Progenitor cell of endocrine pancreas (in vitro differentiated cells): Measurements from ENCODE around the gene SLC4A1. TPM values are rescaled to one million over a fixed set of nuclear protein-coding genes. Genes with fewer than 3 reads are reported as not detected.
A peak's percentile ranks its signal among the peaks of the same experiment; 100 is the strongest.

Source experiments
- DNase-seq: peaks from one replicate; pipeline ENCODE4 v3.0.0; 2021; ENCODE audit warnings: low spot score; ENCODE audit not compliant: unreplicated experiment
- H3K27ac Mint-ChIP-seq: 2 replicates; pipeline ENCODE4 v1.8.0; 2021; ENCODE audit warnings: mild to moderate bottlenecking, moderate library complexity, mixed read lengths
- H3K27me3 Mint-ChIP-seq: 2 replicates; pipeline ENCODE4 v1.8.0; 2021; ENCODE audit warnings: mixed read lengths
- H3K36me3 Mint-ChIP-seq: 2 replicates; pipeline ENCODE4 v1.8.0; 2022; ENCODE audit warnings: mixed read lengths; ENCODE audit not compliant: insufficient read depth
- H3K4me1 Mint-ChIP-seq: 2 replicates; pipeline ENCODE4 v1.8.0; 2021; ENCODE audit warnings: low read depth, mixed read lengths
- H3K4me3 Mint-ChIP-seq: 2 replicates; pipeline ENCODE4 v1.8.0; 2021; ENCODE audit warnings: low read depth, mild to moderate bottlenecking, moderate library complexity, mixed read lengths
- H3K9me3 Mint-ChIP-seq: 2 replicates; pipeline ENCODE4 v1.8.0; 2021; ENCODE audit warnings: low read depth, mixed read lengths
- CTCF ChIP-seq: fragments of 200-600 bp; sonication (generic); IDR thresholded peaks from one replicate; pipeline ENCODE4 v1.5.0; 2021; ENCODE audit warnings: antibody characterized with exemption, mild to moderate bottlenecking; ENCODE audit not compliant: unreplicated experiment
- long read RNA-seq: library from polyadenylated mRNA; unstranded; transcript quantifications from one replicate; pipeline ENCODE4 v2.0.0, GENCODE V29; 2020
- total RNA-seq: library from RNA; stranded (reverse); gene quantifications from 2 replicates; pipeline ENCODE4 v1.2.1, GENCODE V29; 2021

The SLC4A1 gene
- total RNA-seq = not detected in 2 replicates
- long read RNA-seq = 0 reads

GRCh38 chr17:44267818-44268490 lies at the start of gene SLC4A1:
Gene SLC4A1 (minus strand): TSS chr17:44268135. CDS start chr17:44262866, 5,269 bp downstream.
- no peak within 1 kb of the TSS for H3K4me3 Mint-ChIP-seq
- peaks cover 4% of the 10 kb centered on the region for H3K4me1 Mint-ChIP-seq
- H3K36me3 Mint-ChIP-seq = no peaks in the 10 kb centered on the region
- H3K27me3 Mint-ChIP-seq = peaks cover 21% of the 10 kb centered on the region
- peak within 1 kb of the TSS; percentile 4 for H3K27ac Mint-ChIP-seq
- no peaks in the 10 kb centered on the region for H3K9me3 Mint-ChIP-seq
- DNase-seq = no peak
- no peak for TF ChIP-seq CTCF

GRCh38 chr17:44317545-44317944 lies 49.6 kb upstream of the SLC4A1 start:
- Mint-ChIP-seq H3K9me3 (no peaks in the 10 kb centered on the region), H3K27me3 (peaks cover 49% of the 10 kb centered on the region), H3K36me3 (peaks cover 3% of the 10 kb centered on the region), H3K27ac (peak overlapping the region; percentile 51), H3K4me3 (no peak overlapping the region), H3K4me1 (peaks cover 9% of the 10 kb centered on the region)
- TF ChIP-seq CTCF = no peak
- no peak for DNase-seq

- Mint-ChIP-seq H3K27me3 (peaks cover 58% of the 10 kb centered on the region), H3K4me1 (peaks cover 9% of the 10 kb centered on the region), H3K36me3 (peaks cover 3% of the 10 kb centered on the region), H3K27ac (no peak overlapping the region), H3K4me3 (peak overlapping the region; percentile 55), H3K9me3 (no peaks in the 10 kb centered on the region)
- DNase-seq = no peak
- no peak for TF ChIP-seq CTCF
Measured at GRCh38 chr17:44315760-44316731, 48.1 kb upstream of the SLC4A1 start.

- no peak for TF ChIP-seq CTCF
- H3K4me1 Mint-ChIP-seq = peaks cover 9% of the 10 kb centered on the region
- DNase-seq = no peak
- H3K27ac Mint-ChIP-seq = no peak overlapping the region
- peaks cover 3% of the 10 kb centered on the region for H3K36me3 Mint-ChIP-seq
- H3K27me3 Mint-ChIP-seq = peaks cover 64% of the 10 kb centered on the region
- no peaks in the 10 kb centered on the region for H3K9me3 Mint-ChIP-seq
- peak overlapping the region; percentile 55 for H3K4me3 Mint-ChIP-seq
Measured at GRCh38 chr17:44314869-44315661, 47.1 kb upstream of the SLC4A1 start.

GRCh38 chr17:44314524-44314868 lies 46.6 kb upstream of the SLC4A1 start:
- Mint-ChIP-seq H3K9me3 (no peaks in the 10 kb centered on the region), H3K36me3 (peaks cover 3% of the 10 kb centered on the region), H3K4me1 (peaks cover 9% of the 10 kb centered on the region), H3K27me3 (peaks cover 68% of the 10 kb centered on the region), H3K27ac (no peak overlapping the region), H3K4me3 (peak overlapping the region; percentile 48)
- no peak for DNase-seq
- no peak for TF ChIP-seq CTCF
